H1 (cell line): ENCODE measurements around the gene ITPKB. TPM values are rescaled to one million over a fixed set of nuclear protein-coding genes. Genes with fewer than 3 reads are reported as not detected.

ENCODE experiments used
- CTCF ChIA-PET: fragments of 300-600 bp; sonication (Branson Sonifier 250); formaldehyde crosslinking; loops from one replicate; lab custom pipeline; 2021; ENCODE audit not compliant: partially characterized antibody; lab: Charles Lee
- POLR2A ChIA-PET: fragments of 300-600 bp; sonication (Branson Sonifier 250); formaldehyde crosslinking; loops from one replicate; lab custom pipeline; 2021; ENCODE audit warnings: inconsistent platforms; ENCODE audit not compliant: partially characterized antibody; lab: Charles Lee
- DNase-seq, 2 experiments: peaks; one replicate each; pipeline versions ENCODE4 v3.0.0 to v3.0.0-alpha.2; 2010 to 2022; ENCODE audit warnings: low spot score in 2 of 2, low read depth in 1 of 2, mixed read lengths in 1 of 2
- FAIRE-seq: peaks from 2 replicates; lab custom pipeline; 2011; peaks lifted over from hg19 to GRCh38; lab: Jason Lieb, UNC
- H2AFZ ChIP-seq: 2 replicates; pipeline ENCODE4 v1.8.1; 2012; ENCODE audit warnings: low read length, inconsistent platforms
- H2AK5ac ChIP-seq: 2 replicates; pipeline ENCODE4 v1.6.1; 2013; ENCODE audit warnings: low read depth, low read length
- H2BK120ac ChIP-seq: replicated peaks from 2 replicates; pipeline ENCODE3; 2013; ENCODE audit warnings: low read depth, low read length, inconsistent platforms
- H2BK12ac ChIP-seq: 2 replicates; pipeline ENCODE4 v1.6.1; 2013; ENCODE audit warnings: low read depth, low read length
- H2BK15ac ChIP-seq: 2 replicates; pipeline ENCODE4 v1.6.1; 2013; ENCODE audit warnings: low read length
- H2BK20ac ChIP-seq: 2 replicates; pipeline ENCODE4 v1.6.1; 2013; ENCODE audit warnings: low read length
- H2BK5ac ChIP-seq: 2 replicates; pipeline ENCODE4 v1.6.1; 2013; ENCODE audit warnings: low read depth, low read length
- H3K14ac ChIP-seq: 2 replicates; pipeline ENCODE4 v1.6.1; 2013; ENCODE audit warnings: inconsistent platforms; ENCODE audit not compliant: insufficient read length
- H3K18ac ChIP-seq: 2 replicates; pipeline ENCODE4 v1.6.1; 2013; ENCODE audit warnings: low read length; ENCODE audit errors: extremely low read depth
- H3K23ac ChIP-seq: 2 replicates; pipeline ENCODE4 v1.6.1; 2013; ENCODE audit warnings: inconsistent platforms; ENCODE audit not compliant: insufficient read length
- H3K23me2 ChIP-seq: 2 replicates; pipeline ENCODE4 v1.6.1; 2013; ENCODE audit warnings: low read depth, low read length
- H3K27ac ChIP-seq: 2 replicates; pipeline ENCODE4 v1.6.1; 2011; ENCODE audit warnings: low read depth, low read length, inconsistent platforms
- H3K27me3 ChIP-seq, 4 experiments: replicated peaks in 1 of 4; 1 replicate in 1 of 4; 2 replicates in 3 of 4; pipeline versions ENCODE4 v1.6.1 to v1.8.1; 2011 to 2013; ENCODE audit warnings: low read length in 3 of 4, mild to moderate bottlenecking in 3 of 4, inconsistent platforms in 2 of 4, mixed read lengths in 2 of 4, moderate library complexity in 1 of 4; ENCODE audit not compliant: control insufficient read depth in 3 of 4, insufficient read depth in 3 of 4; ENCODE audit errors: extremely low read depth in 1 of 4
- H3K36me3 ChIP-seq, 4 experiments: 2 replicates each; pipeline versions ENCODE4 v1.6.1 to v1.8.1; 2011 to 2013; ENCODE audit warnings: mild to moderate bottlenecking in 4 of 4, low read length in 3 of 4, moderate library complexity in 2 of 4, control low read depth in 1 of 4, inconsistent platforms in 1 of 4; ENCODE audit not compliant: insufficient read depth in 4 of 4, control insufficient read depth in 2 of 4
- H3K4ac ChIP-seq: replicated peaks from 2 replicates; pipeline ENCODE3; 2013; ENCODE audit warnings: low read length, low read depth, mixed read lengths, inconsistent platforms; ENCODE audit not compliant: insufficient read length
- H3K4me1 ChIP-seq, 4 experiments: replicated peaks in 1 of 4; 1 replicate in 1 of 4; 2 replicates in 3 of 4; pipeline versions ENCODE4 v1.6.1 to v1.8.1; 2011 to 2013; ENCODE audit warnings: low read length in 3 of 4, inconsistent platforms in 2 of 4, mixed read lengths in 1 of 4; ENCODE audit not compliant: insufficient read depth in 4 of 4, control insufficient read depth in 3 of 4
- H3K4me2 ChIP-seq, 2 experiments: 2 replicates each; pipeline versions ENCODE4 v1.6.1 to v1.8.1; 2011 to 2013; ENCODE audit warnings: low read depth in 2 of 2, low read length in 2 of 2, control low read depth in 1 of 2, inconsistent platforms in 1 of 2, mild to moderate bottlenecking in 1 of 2; ENCODE audit not compliant: insufficient read depth in 1 of 2
- H3K4me3 ChIP-seq, 4 experiments: fragments of 200-600, 300-600 bp in 1 of 4; sonication (generic), shearing (Covaris generic), sonication (Bioruptor Twin) in 1 of 4; 2 replicates each; pipeline versions ENCODE4 v1.5.1 to v1.8.1; 2011 to 2016; ENCODE audit warnings: low read length in 4 of 4, low read depth in 3 of 4, control low read depth in 2 of 4, inconsistent platforms in 2 of 4, mild to moderate bottlenecking in 2 of 4, mixed read lengths in 1 of 4, moderate library complexity in 1 of 4; ENCODE audit not compliant: insufficient read depth in 2 of 4; ENCODE audit errors: extremely low read depth in 1 of 4
- H3K56ac ChIP-seq: replicated peaks from 2 replicates; pipeline ENCODE3; 2013; ENCODE audit warnings: low read depth, mild to moderate bottlenecking, mixed read lengths, low read length, inconsistent platforms; ENCODE audit not compliant: insufficient read length
- H3K79me1 ChIP-seq: 2 replicates; pipeline ENCODE4 v1.6.1; 2013; ENCODE audit warnings: low read depth, low read length, control low read depth
- H3K79me2 ChIP-seq, 2 experiments: 2 replicates each; pipeline versions ENCODE4 v1.6.1 to v1.8.1; 2012 to 2013; ENCODE audit warnings: low read length in 2 of 2, mild to moderate bottlenecking in 2 of 2, inconsistent platforms in 1 of 2; ENCODE audit not compliant: insufficient read depth in 2 of 2, control insufficient read depth in 1 of 2
- H3K9ac ChIP-seq, 4 experiments: replicated peaks in 1 of 4; 1 replicate in 1 of 4; 2 replicates in 3 of 4; pipeline versions ENCODE4 v1.6.1 to v1.8.1; 2011 to 2013; ENCODE audit warnings: low read depth in 3 of 4, low read length in 3 of 4, control low read depth in 2 of 4, mild to moderate bottlenecking in 2 of 4, moderate library complexity in 2 of 4, inconsistent platforms in 1 of 4; ENCODE audit errors: extremely low read depth in 1 of 4
- H3K9me3 ChIP-seq, 2 experiments: 2 replicates each; pipeline versions ENCODE4 v1.6.1 to v1.8.1; 2012 to 2013; ENCODE audit warnings: mild to moderate bottlenecking in 2 of 2, moderate library complexity in 2 of 2, control low read depth in 1 of 2, inconsistent platforms in 1 of 2, low read depth in 1 of 2, low read length in 1 of 2, mixed read lengths in 1 of 2; ENCODE audit not compliant: insufficient read depth in 2 of 2
- H4K20me1 ChIP-seq, 2 experiments: replicated peaks in 1 of 2; 2 replicates each; pipeline versions ENCODE3 to v1.8.1; 2011 to 2013; ENCODE audit warnings: inconsistent platforms in 2 of 2, low read length in 2 of 2, mild to moderate bottlenecking in 1 of 2; ENCODE audit not compliant: insufficient read depth in 2 of 2, control insufficient read depth in 1 of 2
- H4K5ac ChIP-seq: 2 replicates; pipeline ENCODE4 v1.6.1; 2013; ENCODE audit warnings: low read length, low read depth, mixed read lengths, inconsistent platforms; ENCODE audit not compliant: insufficient read length
- H4K8ac ChIP-seq: 2 replicates; pipeline ENCODE4 v1.8.0; 2013; ENCODE audit warnings: mild to moderate bottlenecking, moderate library complexity, low read length, inconsistent platforms; ENCODE audit not compliant: insufficient read depth; ENCODE audit errors: extremely low read depth
- H4K91ac ChIP-seq: replicated peaks from 2 replicates; pipeline ENCODE3; 2013; ENCODE audit warnings: low read length, mixed read lengths, inconsistent platforms; ENCODE audit not compliant: insufficient read length
- ASH2L ChIP-seq: fragments of 200-600, 300-600 bp; sonication (generic); IDR thresholded peaks from one replicate; pipeline ENCODE4 v1.7.1; 2017; ENCODE audit warnings: low read length
- BCL11A ChIP-seq, 2 experiments: IDR thresholded peaks; one replicate each; pipeline ENCODE4 v1.6.1; 2011; ENCODE audit warnings: low read depth in 2 of 2, low read length in 2 of 2, mild to moderate bottlenecking in 2 of 2
- BRCA1 ChIP-seq: IDR thresholded peaks from 2 replicates; pipeline ENCODE4 v1.6.1; 2012; ENCODE audit warnings: low read depth, low read length, improper control_type of control experiment
- CHD2 ChIP-seq: IDR thresholded peaks from 2 replicates; pipeline ENCODE4 v1.6.1; 2012; ENCODE audit warnings: low read length, improper control_type of control experiment
- EP300 ChIP-seq, 2 experiments: IDR thresholded peaks; 1 replicate in 1 of 2; 2 replicates in 1 of 2; pipeline ENCODE4 v1.6.1; 2011 to 2012; ENCODE audit warnings: low read depth in 2 of 2, low read length in 2 of 2, mild to moderate bottlenecking in 2 of 2, borderline replicate concordance in 1 of 2, inconsistent platforms in 1 of 2, moderate library complexity in 1 of 2
- EZH2 ChIP-seq: fragments of 200-600 bp; sonication (generic); IDR thresholded peaks from 2 replicates; pipeline ENCODE4 v1.7.1; 2012; ENCODE audit warnings: low read depth, mild to moderate bottlenecking, moderate library complexity, low read length, inconsistent platforms; ENCODE audit not compliant: severe bottlenecking
- KDM1A ChIP-seq: fragments of 200-600, 300-600 bp; sonication (generic); IDR thresholded peaks from 2 replicates; pipeline ENCODE4 v1.7.1; 2016; ENCODE audit warnings: mild to moderate bottlenecking, low read length, borderline replicate concordance
- KDM4A ChIP-seq: IDR thresholded peaks from one replicate; pipeline ENCODE4 v1.7.1; 2012; ENCODE audit warnings: low read depth, mild to moderate bottlenecking, moderate library complexity, low read length, inconsistent platforms; ENCODE audit not compliant: severe bottlenecking
- KDM5A ChIP-seq: fragments of 200-600 bp; IDR thresholded peaks from 2 replicates; pipeline ENCODE4 v1.7.1; 2012; ENCODE audit warnings: mild to moderate bottlenecking, low read length, inconsistent platforms, mixed read lengths
- YY1 ChIP-seq: IDR thresholded peaks from 2 replicates; pipeline ENCODE4 v1.6.1; 2011; ENCODE audit warnings: low read depth, mild to moderate bottlenecking, low read length
- WGBS, 2 experiments: shearing (Covaris generic) in 1 of 2; methylation state at CpG; one replicate each; pipeline versions ENCODE4 v1.1.6 to v1.1.7; 2013 to 2015; ENCODE audit warnings: low lambda C conversion rate in 2 of 2, mixed read lengths in 2 of 2, inconsistent platforms in 1 of 2, low coverage in 1 of 2, missing lambda C conversion rate in 1 of 2; ENCODE audit not compliant: insufficient replicate concordance in 2 of 2, insufficient coverage in 1 of 2, insufficient read length in 1 of 2; ENCODE audit errors: extremely low coverage in 1 of 2, missing lambda C conversion rate in 1 of 2; 5-methylcytosine and 5-hydroxymethylcytosine counted together
- polyA plus RNA-seq, 7 experiments: library from polyadenylated mRNA; depleted of rRNA in 3 of 7; stranded (reverse) in 5 of 7; unstranded in 2 of 7; fragments of >200 nt in 5 of 7; fragments of 200-250 nt in 2 of 7; gene quantifications; 1 replicate in 5 of 7; 2 replicates in 1 of 7; 4 replicates in 1 of 7; pipeline versions ENCODE4 v1.2.1 to v1.2.3, GENCODE V29; 2011 to 2013; ENCODE audit warnings: missing spikeins in 2 of 7, mixed read lengths in 2 of 7
- total RNA-seq: library from RNA; stranded (reverse); fragmentation: NEBNext Ultra II Directional; extraction: Animal tissue kit (Norgen Biotek cat#: 25700); gene quantifications from 2 replicates; pipeline ENCODE4 v1.2.1, GENCODE V29; 2021

ITPKB gene
- total and polyA plus RNA-seq, 2 of the 8 experiments (the other 6 are each of a cell fraction or from before 2014, with no cell fraction given), result 1.7 to 4.8 TPM

- H2AFZ ChIP-seq, result no peak overlapping the region
- no peaks in the 10 kb centered on the region for H3K79me2 ChIP-seq
- H2BK12ac ChIP-seq, result no peak overlapping the region
- no peak overlapping the region for H2BK5ac ChIP-seq
- no peak overlapping the region for H3K14ac ChIP-seq
- H3K4me2 ChIP-seq, result no peak overlapping the region
- no peak overlapping the region for H3K4me3 ChIP-seq
- H3K27me3 ChIP-seq, result peaks cover 0 to 15% (median 0%) of the 10 kb centered on the region in 4 experiments; a peak in 3 of 7 replicates
- 85% methylated on average over 12 of the region's 12 CpGs; no CpG with 5 or more reads in 1 of the 2 experiments for WGBS, 2 experiments
- H4K91ac ChIP-seq, result no peak overlapping the region
- no peaks in the 10 kb centered on the region for H3K79me1 ChIP-seq
- H3K18ac ChIP-seq, result no peak overlapping the region
- no peak overlapping the region for H3K27ac ChIP-seq
- ChIA-PET POLR2A (interaction anchor here (1.0 to 1.7 kb wide), 3 partner anchors 16 to 31 kb away, joined by 3 to 5 read pairs (median 5); no protein-coding TSS in a partner anchor), CTCF (interaction anchor here (0.7 to 3.0 kb wide), 9 partner anchors 25 to 99 kb away, joined by 3 to 14 read pairs (median 5); no protein-coding TSS in a partner anchor)
- 0 out of 2 replicates have a peak overlapping the region, but pooled peaks have one; percentile 9 for H2AK5ac ChIP-seq
- H3K36me3 ChIP-seq, result no peaks in the 10 kb centered on the region
- no peaks in the 10 kb centered on the region for H4K20me1 ChIP-seq
- no peak overlapping the region for H4K8ac ChIP-seq
- DNase-seq (no peak), FAIRE-seq (no peak)
- H3K23ac ChIP-seq, result no peak overlapping the region
- no peak overlapping the region for H2BK15ac ChIP-seq
- no peak overlapping the region for H4K5ac ChIP-seq
- no peak overlapping the region for H3K56ac ChIP-seq
- no peak overlapping the region for H3K9ac ChIP-seq
- H3K23me2 ChIP-seq, result no peaks in the 10 kb centered on the region
- H3K4ac ChIP-seq, result no peak overlapping the region
- H3K4me1 ChIP-seq, result peaks cover 2 to 9% (median 6%) of the 10 kb centered on the region in 4 experiments
- H2BK120ac ChIP-seq, result no peak overlapping the region
- no peaks in the 10 kb centered on the region for H3K9me3 ChIP-seq
- no peak overlapping the region for H2BK20ac ChIP-seq
- TF ChIP-seq ASH2L (no peak), BRCA1 (no peak), KDM1A (no peak), EP300 (IDR thresholded peaks at IDR 0.05; ENCODE audit: borderline replicate concordance in 1 of 2, low read depth in 2 of 2, low read length in 2 of 2) (no peak), YY1 (no peak), CHD2 (no peak), BCL11A (IDR thresholded peaks at IDR 0.05; ENCODE audit: low read depth in 2 of 2, low read length in 2 of 2) (no peak), KDM4A (no peak), EZH2 (no peak), KDM5A (no peak)
Measured at GRCh38 chr1:226686440-226687425, 52.3 kb downstream of the ITPKB start.
